CD14-positive monocyte (primary cell): ENCODE data around the gene CFAP44. TPM values are rescaled to one million over a fixed set of nuclear protein-coding genes. Genes with fewer than 3 reads are reported as not detected.

Experiments
- DNase-seq, 3 donors: peaks; one replicate each; pipeline ENCODE4 v3.0.0-alpha.2; 2011 to 2022
- H2AFZ ChIP-seq: 2 replicates; pipeline ENCODE4 v1.6.0; 2012; ENCODE audit warnings: mild to moderate bottlenecking, low read depth, low read length, inconsistent platforms; ENCODE audit not compliant: insufficient read depth, poor library complexity, severe bottlenecking
- H3K27ac ChIP-seq, 2 donors: 1 replicate in 1 of 2; 2 replicates in 1 of 2; pipeline ENCODE4 v1.5.1; 2012 to 2013; ENCODE audit warnings: low read length in 2 of 2, control low read depth in 1 of 2, inconsistent platforms in 1 of 2, low read depth in 1 of 2, mild to moderate bottlenecking in 1 of 2
- H3K27me3 ChIP-seq, 2 donors: one replicate each; pipeline versions ENCODE4 v1.6.0 to v1.6.1; 2011 to 2013; ENCODE audit warnings: low read length in 2 of 2; ENCODE audit not compliant: control insufficient read depth in 2 of 2, insufficient read depth in 2 of 2
- H3K36me3 ChIP-seq, 2 donors: replicated peaks in 1 of 2; 1 replicate in 1 of 2; 2 replicates in 1 of 2; pipeline versions ENCODE4 v1.5.1 to v1.6.1; 2012 to 2013; ENCODE audit warnings: low read length in 2 of 2, control low read depth in 1 of 2, inconsistent platforms in 1 of 2, mild to moderate bottlenecking in 1 of 2; ENCODE audit not compliant: insufficient read depth in 2 of 2, control insufficient read depth in 1 of 2
- H3K4me1 ChIP-seq, 2 donors: 1 replicate in 1 of 2; 2 replicates in 1 of 2; pipeline versions ENCODE4 v1.5.1 to v1.6.1; 2012 to 2013; ENCODE audit warnings: low read length in 2 of 2, control low read depth in 1 of 2, inconsistent platforms in 1 of 2, mild to moderate bottlenecking in 1 of 2, moderate library complexity in 1 of 2; ENCODE audit not compliant: insufficient read depth in 2 of 2, control insufficient read depth in 1 of 2
- H3K4me2 ChIP-seq: replicated peaks from 2 replicates; pipeline ENCODE3; 2012; ENCODE audit warnings: low read length, moderate library complexity, mild to moderate bottlenecking; ENCODE audit not compliant: poor library complexity, severe bottlenecking; ENCODE audit errors: extremely low read depth
- H3K4me3 ChIP-seq, 3 experiments: fragments of 200-600 bp in 1 of 3; sonication (generic) in 1 of 3; replicated peaks in 1 of 3; 1 replicate in 2 of 3; 2 replicates in 1 of 3; pipeline ENCODE4 v1.5.1; 2011 to 2013; ENCODE audit warnings: low read length in 3 of 3, mild to moderate bottlenecking in 3 of 3, control low read depth in 2 of 3, low read depth in 2 of 3, inconsistent platforms in 1 of 3, moderate library complexity in 1 of 3
- H3K79me2 ChIP-seq: 2 replicates; pipeline ENCODE4 v1.6.0; 2012; ENCODE audit warnings: mild to moderate bottlenecking, control low read depth, inconsistent platforms, low read length, moderate library complexity; ENCODE audit not compliant: insufficient read depth
- H3K9ac ChIP-seq: 2 replicates; pipeline ENCODE4 v1.6.0; 2017; ENCODE audit warnings: low read length, mild to moderate bottlenecking; ENCODE audit not compliant: insufficient read depth, poor library complexity, severe bottlenecking
- H3K9me3 ChIP-seq, 2 donors: replicated peaks in 1 of 2; 1 replicate in 1 of 2; 2 replicates in 1 of 2; pipeline versions ENCODE4 v1.5.1 to v1.6.1; 2012 to 2013; ENCODE audit warnings: low read length in 2 of 2, control low read depth in 1 of 2; ENCODE audit not compliant: control insufficient read depth in 1 of 2, insufficient read depth in 1 of 2
- H4K20me1 ChIP-seq: 2 replicates; pipeline ENCODE4 v1.6.0; 2012; ENCODE audit warnings: mild to moderate bottlenecking, low read length, control low read depth, moderate library complexity; ENCODE audit not compliant: insufficient read depth
- H3K27ac Mint-ChIP-seq, 7 donors: one replicate each; pipeline ENCODE4 v1.8.0; 2020; ENCODE audit warnings: mild to moderate bottlenecking in 7 of 7, mixed read lengths in 7 of 7, moderate library complexity in 6 of 7, inconsistent platforms in 2 of 7
- H3K27me3 Mint-ChIP-seq, 3 donors: one replicate each; pipeline ENCODE4 v1.8.0; 2021 to 2022; ENCODE audit warnings: low read depth in 3 of 3, mild to moderate bottlenecking in 3 of 3, mixed read lengths in 3 of 3, moderate library complexity in 3 of 3, inconsistent platforms in 1 of 3
- H3K36me3 Mint-ChIP-seq, 2 donors: one replicate each; pipeline ENCODE4 v1.8.0; 2020; ENCODE audit warnings: mixed read lengths in 2 of 2, inconsistent platforms in 1 of 2, mild to moderate bottlenecking in 1 of 2
- H3K4me1 Mint-ChIP-seq: one replicate; pipeline ENCODE4 v1.8.0; 2020; ENCODE audit warnings: mild to moderate bottlenecking, mixed read lengths
- H3K4me3 Mint-ChIP-seq, 2 donors: one replicate each; pipeline ENCODE4 v1.8.0; 2020; ENCODE audit warnings: mild to moderate bottlenecking in 2 of 2, mixed read lengths in 2 of 2, moderate library complexity in 1 of 2
- H3K9me3 Mint-ChIP-seq, 7 donors: one replicate each; pipeline ENCODE4 v1.8.0; 2020 to 2022; ENCODE audit warnings: mixed read lengths in 7 of 7, mild to moderate bottlenecking in 6 of 7, moderate library complexity in 6 of 7, inconsistent platforms in 2 of 7
- CTCF ChIP-seq: fragments of 200-600 bp; IDR thresholded peaks from one replicate; pipeline ENCODE4 v1.8.0; 2022; ENCODE audit warnings: antibody characterized with exemption, mild to moderate bottlenecking
- WGBS: methylation state at CpG from one replicate; pipeline ENCODE4 v1.1.5; 2013; ENCODE audit warnings: missing lambda C conversion rate; ENCODE audit not compliant: insufficient coverage; 5-methylcytosine and 5-hydroxymethylcytosine counted together
- intact Hi-C, 2 donors: fragments of 100-400 bp; cut with micrococcal nuclease; formaldehyde crosslinking; loops; one replicate each; pipeline versions ENCODE4 v1.15.0 to v1.15.1; 2023
- polyA plus RNA-seq, 3 donors: library from polyadenylated mRNA; depleted of rRNA in 1 of 3; unstranded in 2 of 3; stranded (reverse) in 1 of 3; fragments of 300-500 nt in 2 of 3; fragments of >200 nt in 1 of 3; fragmentation: Illumina TruSeq in 2 of 3; gene quantifications; 1 replicate in 2 of 3; 2 replicates in 1 of 3; pipeline ENCODE4 v1.2.3, GENCODE V29; 2012 to 2021

Gene CFAP44
- polyA plus RNA-seq, 3 donors, result 0.08 to 2.1 TPM; not detected in 1

- peaks cover 2 to 4% of the 10 kb centered on the region in 2 donors for H3K36me3 ChIP-seq
- peaks cover 15 to 34% of the 10 kb centered on the region in 2 donors for H3K36me3 Mint-ChIP-seq
These were observed 9.5 kb downstream of the CFAP44 start for GRCh38 chr3:113431811-113432210.

GRCh38 chr3:113428581-113428980 lies 12.7 kb downstream of the CFAP44 start:
- Histone ChIP-seq H3K4me3 (no peak overlapping the region), H3K27me3 (no peaks in the 10 kb centered on the region), H3K4me2 (no peak overlapping the region), H3K79me2 (no peaks in the 10 kb centered on the region), H3K4me1 (no peaks in the 10 kb centered on the region), H4K20me1 (no peaks in the 10 kb centered on the region), H2AFZ (no peak overlapping the region), H3K36me3 (peaks cover 9 to 23% of the 10 kb centered on the region in 2 donors), H3K9ac (no peak overlapping the region), H3K27ac (no peak overlapping the region), H3K9me3 (peaks cover 3 to 20% of the 10 kb centered on the region in 2 donors)
- no peak for TF ChIP-seq CTCF
- Mint-ChIP-seq H3K27ac (no peak overlapping the region), H3K4me1 (no peaks in the 10 kb centered on the region), H3K4me3 (no peak overlapping the region), H3K27me3 (peaks cover 0 to 2% (median 0%) of the 10 kb centered on the region in 3 donors), H3K36me3 (peaks cover 33 to 59% of the 10 kb centered on the region in 2 donors), H3K9me3 (peaks cover 10 to 21% (median 15%) of the 10 kb centered on the region in 7 donors)
- DNase-seq, result no peak
- intact Hi-C loops, result no loop called here
- WGBS, result no CpG with 5 or more reads among the region's 1 CpG

More at GRCh38 chr3:113431811-113432210, 9.5 kb downstream of the CFAP44 start:
- H3K9me3 ChIP-seq, result peaks cover 0 to 3% of the 10 kb centered on the region in 2 donors
- no peak overlapping the region for H3K4me3 Mint-ChIP-seq
- no peak overlapping the region for H3K9ac ChIP-seq
- peaks cover 0 to 2% (median 0%) of the 10 kb centered on the region in 3 donors for H3K27me3 Mint-ChIP-seq
- H3K4me2 ChIP-seq, result no peak overlapping the region
- no peaks in the 10 kb centered on the region for H4K20me1 ChIP-seq
- WGBS, result no CpG with 5 or more reads among the region's 2 CpGs
- H3K79me2 ChIP-seq, result no peaks in the 10 kb centered on the region
- H3K4me1 Mint-ChIP-seq, result no peaks in the 10 kb centered on the region
- H3K27ac Mint-ChIP-seq, result no peak overlapping the region
- no peak for DNase-seq
- peaks cover 0 to 7% (median 4%) of the 10 kb centered on the region in 7 donors for H3K9me3 Mint-ChIP-seq
- no peaks in the 10 kb centered on the region for H3K4me1 ChIP-seq
- H3K4me3 ChIP-seq, result no peak overlapping the region
- H3K27me3 ChIP-seq, result no peaks in the 10 kb centered on the region
- intact Hi-C loops, result no loop called here
- H2AFZ ChIP-seq, result no peak overlapping the region
- no peak for TF ChIP-seq CTCF
- H3K27ac ChIP-seq, result no peak overlapping the region
